Stimulated activated CD4-positive, alpha-beta T cell treated with anti-CD3 and anti-CD28 coated beads, Interleukin-1b, Interleukin-23, amount 100 ng/mL, for 24 hours (primary cell): Measurements from ENCODE around the gene ZFAND2A.

Source experiments
- DNase-seq, 4 experiments: peaks; one replicate each; pipeline ENCODE4 v3.0.0-alpha.2; 2020; ENCODE audit warnings: low read depth in 4 of 4, low spot score in 1 of 4

Gene ZFAND2A

GRCh38 chr7:1110358-1110757, 49.6 kb downstream of the ZFAND2A start:
- DNase-seq, result no peak

DNA sequence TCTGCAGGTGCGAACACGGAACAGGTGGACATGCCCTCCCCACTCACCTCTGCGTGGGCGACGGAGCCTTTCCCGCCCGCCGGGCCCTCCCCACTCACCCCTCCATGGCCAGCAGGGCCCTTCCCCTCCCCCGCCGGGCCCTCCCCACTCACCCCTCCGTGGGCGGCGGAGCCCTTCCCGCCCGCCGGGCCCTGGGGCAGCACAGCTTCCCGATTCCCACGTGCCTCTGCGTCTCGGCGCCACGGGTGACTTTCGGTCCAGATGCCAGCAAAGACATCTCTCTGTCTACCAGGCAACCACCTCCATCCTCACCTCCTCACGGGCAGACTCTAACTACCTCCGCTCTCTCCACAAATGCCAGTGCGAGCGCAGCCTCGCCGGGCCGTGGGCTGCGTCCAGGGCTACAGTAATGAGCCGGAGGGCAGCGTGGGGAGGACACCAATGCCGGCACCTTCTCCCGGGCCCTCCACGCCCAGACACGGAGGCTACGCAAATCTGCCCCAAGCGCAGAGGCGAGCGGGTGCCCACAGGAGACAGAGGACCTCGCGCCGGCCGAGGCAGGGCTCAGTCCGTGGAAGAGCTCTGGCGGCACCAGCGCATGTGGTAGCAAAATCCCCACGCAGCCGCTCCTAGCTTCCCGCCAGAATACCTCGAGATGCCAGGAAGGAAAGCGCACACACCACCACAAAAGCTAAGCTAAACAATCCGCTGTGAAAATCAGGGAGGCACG, 50.2 kb downstream of the ZFAND2A start:
- no peak for DNase-seq

DNA sequence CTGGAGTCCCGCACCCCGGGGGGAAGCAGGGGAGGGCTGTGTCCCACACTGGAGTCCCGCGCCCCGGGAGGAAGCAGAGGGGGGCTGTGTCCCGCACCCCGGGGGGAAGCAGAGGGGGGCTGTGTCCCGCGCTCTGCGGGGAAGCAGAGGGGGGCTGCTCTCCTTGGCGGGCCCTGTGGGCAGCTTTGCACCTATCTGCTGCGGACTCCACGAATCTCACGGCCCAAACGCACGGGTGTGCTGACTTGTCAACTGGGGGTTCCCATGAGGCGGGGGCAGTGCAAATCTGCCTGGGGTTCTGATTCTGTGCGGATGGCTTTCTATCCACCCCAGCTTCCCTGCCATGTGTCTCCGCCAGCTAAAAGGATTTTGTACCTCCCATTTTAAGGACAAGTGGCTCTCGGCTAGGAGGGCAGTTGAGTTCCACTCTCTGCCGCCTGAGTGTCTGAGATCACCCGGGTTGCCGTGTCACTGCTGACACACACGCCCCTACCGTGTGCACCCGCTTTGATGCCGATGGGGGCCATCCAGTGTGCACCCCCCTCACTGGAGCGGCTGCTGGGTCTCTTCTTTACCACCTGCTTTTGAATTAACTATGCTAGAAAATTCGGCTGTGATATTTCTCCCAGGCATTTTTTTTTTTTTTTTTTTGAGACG, 51.6 kb downstream of the ZFAND2A start:
- no peak for DNase-seq

GRCh38 chr7:1106793-1107421, 53.1 kb downstream of the ZFAND2A start:
- DNase-seq, result no peak

GRCh38 chr7:1106063-1106792, 53.8 kb downstream of the ZFAND2A start:
- no peak for DNase-seq

- no peak for DNase-seq
Observed at GRCh38 chr7:1105189-1105588, 54.8 kb downstream of the ZFAND2A start.

DNA sequence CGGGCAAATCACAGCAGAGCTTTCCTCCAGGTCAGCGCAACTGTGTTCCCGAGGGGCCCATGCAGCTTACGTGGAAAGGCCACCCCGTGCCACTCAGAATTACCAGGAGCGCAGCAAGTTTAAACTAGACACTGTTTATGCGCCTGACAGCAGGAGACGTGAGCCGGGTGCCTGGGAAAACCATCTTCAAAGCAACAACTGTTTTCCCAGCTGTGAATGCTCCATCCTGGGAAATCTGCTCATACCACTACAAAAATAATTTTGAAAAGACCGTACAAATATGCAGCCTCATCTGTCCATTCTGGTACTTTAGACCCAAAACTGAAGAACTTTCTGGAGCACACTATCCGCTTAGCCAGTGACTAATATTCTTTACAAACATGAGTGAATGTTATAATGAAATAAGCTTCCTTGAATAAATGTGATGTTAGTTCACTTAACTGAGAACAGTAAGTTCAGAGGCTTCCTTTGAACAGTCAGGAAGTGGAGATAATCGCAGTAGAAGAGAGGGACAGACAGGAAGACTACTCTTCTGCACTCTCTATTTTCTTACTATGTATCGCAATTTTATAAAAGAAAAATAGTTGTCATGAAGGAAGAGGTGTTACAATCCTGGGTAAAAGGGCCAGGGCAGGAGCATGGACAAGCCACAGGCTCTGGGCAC, 55.3 kb downstream of the ZFAND2A start:
- DNase-seq, result no peak

DNA sequence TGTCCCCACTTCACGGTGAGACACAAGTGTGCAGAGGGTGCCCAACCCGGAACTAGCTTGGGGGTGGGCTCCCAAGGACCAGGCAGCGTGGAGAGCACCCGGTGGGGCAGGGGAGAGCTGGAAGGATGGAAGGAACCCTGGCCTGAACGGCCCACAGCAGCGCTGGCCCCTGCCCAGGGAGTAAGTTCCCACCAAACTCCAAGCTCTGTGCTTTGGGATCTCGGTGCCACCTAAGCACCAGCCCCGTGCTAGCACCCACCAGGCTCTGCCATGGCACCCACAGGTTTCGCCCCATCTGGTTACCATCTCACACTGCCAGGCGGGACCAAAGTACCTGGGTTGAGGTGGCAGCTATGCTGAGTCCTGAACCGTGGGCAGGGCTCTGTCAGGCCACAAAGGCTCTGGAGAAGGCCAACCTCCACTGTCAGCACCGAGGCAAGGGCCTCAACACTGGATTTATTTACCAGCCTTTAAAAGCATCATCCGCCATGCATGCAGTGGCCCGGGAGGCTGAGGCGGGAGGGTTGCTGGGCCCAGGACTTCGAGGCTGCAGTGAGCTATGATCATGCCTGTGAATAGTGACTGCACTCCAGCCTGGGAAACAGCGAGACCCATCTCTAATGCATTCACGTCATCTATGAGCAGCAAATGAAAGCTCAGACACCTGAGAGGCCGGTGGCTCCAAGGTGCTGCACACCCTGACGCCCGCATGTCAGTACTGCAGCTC, 56.0 kb downstream of the ZFAND2A start:
- DNase-seq, result no peak

DNA sequence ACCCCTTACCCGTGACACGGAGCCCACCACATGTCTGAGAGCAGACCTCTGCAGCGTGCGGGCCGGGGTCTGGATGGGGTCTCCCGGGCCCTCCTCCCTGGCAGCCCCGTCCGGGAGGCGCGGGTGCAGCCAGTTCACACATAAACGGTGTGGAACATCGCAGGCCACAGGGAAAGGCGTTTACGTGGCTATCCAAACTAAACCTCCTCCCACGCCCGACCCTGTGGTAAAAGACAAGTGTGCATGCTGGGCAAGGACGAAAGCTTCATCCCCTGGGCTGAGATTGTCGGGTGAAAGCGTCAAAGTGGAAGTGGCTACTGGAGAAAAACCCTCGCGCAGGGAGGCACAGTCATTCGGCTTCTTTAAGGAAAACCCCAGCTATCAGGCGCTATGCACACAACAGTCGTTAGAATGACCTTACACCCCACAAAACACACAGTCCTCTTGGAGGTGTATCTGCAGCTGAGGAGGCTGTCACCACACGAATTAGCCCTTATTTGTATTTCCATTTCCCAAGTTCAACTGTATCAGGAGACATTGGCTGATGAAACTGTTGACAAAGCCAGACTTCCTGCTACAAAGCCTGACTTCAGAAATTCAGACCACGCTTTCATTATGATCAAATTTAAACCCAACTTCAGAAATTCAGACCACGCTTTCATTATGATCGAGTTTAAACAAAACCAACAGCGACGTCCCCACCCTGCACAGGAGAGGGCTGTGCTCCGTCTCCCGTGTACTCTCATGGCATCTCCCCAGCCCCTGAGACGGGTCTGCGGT, 56.8 kb downstream of the ZFAND2A start:
- DNase-seq, result no peak
